ENCODE results near the gene NUTM1. TPM values are rescaled to one million over a fixed set of nuclear protein-coding genes. Genes with fewer than 3 reads are reported as not detected.

The NUTM1 gene
- total RNA-seq, 1 experiment from 2014 or later, result 0.26 TPM

DNA sequence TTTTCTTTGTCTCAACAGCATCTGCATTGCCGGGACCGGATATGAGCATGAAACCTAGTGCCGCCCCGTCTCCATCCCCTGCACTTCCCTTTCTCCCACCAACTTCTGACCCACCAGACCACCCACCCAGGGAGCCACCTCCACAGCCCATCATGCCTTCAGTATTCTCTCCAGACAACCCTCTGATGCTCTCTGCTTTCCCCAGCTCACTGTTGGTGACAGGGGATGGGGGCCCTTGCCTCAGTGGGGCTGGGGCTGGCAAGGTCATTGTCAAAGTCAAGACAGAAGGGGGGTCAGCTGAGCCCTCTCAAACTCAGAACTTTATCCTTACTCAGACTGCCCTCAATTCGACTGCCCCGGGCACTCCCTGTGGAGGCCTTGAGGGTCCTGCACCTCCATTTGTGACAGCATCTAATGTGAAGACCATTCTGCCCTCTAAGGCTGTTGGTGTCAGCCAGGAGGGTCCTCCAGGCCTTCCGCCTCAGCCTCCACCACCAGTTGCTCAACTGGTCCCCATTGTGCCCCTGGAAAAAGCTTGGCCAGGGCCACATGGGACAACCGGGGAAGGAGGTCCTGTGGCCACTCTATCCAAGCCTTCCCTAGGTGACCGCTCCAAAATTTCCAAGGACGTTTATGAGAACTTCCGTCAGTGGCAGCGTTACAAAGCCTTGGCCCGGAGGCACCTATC lies 5.0 kb downstream of the NUTM1 start:
- H4K5ac ChIP-seq (ENCODE audit: insufficient read length, low read depth, low read length), result no peak overlapping the region
- H3K9ac ChIP-seq (ENCODE audit: extremely low read depth, insufficient read length, low read length), result no peak overlapping the region
- H2BK120ac ChIP-seq (ENCODE audit: low read depth, low read length, poor library complexity, severe bottlenecking), result no peak overlapping the region
- no peak overlapping the region for H3K56ac ChIP-seq (ENCODE audit: insufficient read length, low read depth, low read length)
- H2BK12ac ChIP-seq (ENCODE audit: insufficient read length, low read depth, low read length), result no peak overlapping the region
- H2AFZ ChIP-seq (ENCODE audit: low read length), result no peak overlapping the region
- no peak overlapping the region for H2AK5ac ChIP-seq (ENCODE audit: insufficient read length, low read length)
- Mint-ChIP-seq H3K9me3 (no peaks in the 10 kb centered on the region), H3K27me3 (ENCODE audit: low read depth) (peaks cover 2% of the 10 kb centered on the region), H3K4me1 (peaks cover 7% of the 10 kb centered on the region in 2 experiments), H3K4me3 (no peak overlapping the region), H3K36me3 (ENCODE audit: insufficient read depth in 1 of 3, low read depth in 3 of 3) (peaks cover 0 to 5% (median under 1%) of the 10 kb centered on the region in 3 experiments; a peak in 4 of 7 replicates), H3K27ac (peak overlapping the region in 1 of 3 experiments; percentile 93; a peak in 3 of 7 replicates)
- no peaks in the 10 kb centered on the region for H3K23me2 ChIP-seq (ENCODE audit: insufficient read length, low read depth, low read length, poor library complexity, severe bottlenecking)
- no peak overlapping the region for H3K23ac ChIP-seq (ENCODE audit: insufficient read length, low read depth, low read length)
- H3K18ac ChIP-seq (ENCODE audit: insufficient read length, low read depth, low read length), result no peak overlapping the region
- no peak overlapping the region for H4K8ac ChIP-seq (replicated peaks; ENCODE audit: insufficient read length, low read depth, low read length)
- H4K91ac ChIP-seq (ENCODE audit: insufficient read length, low read depth, low read length), result no peak overlapping the region
- H3K4ac ChIP-seq (ENCODE audit: low read depth, low read length), result no peak overlapping the region
- H3K14ac ChIP-seq (ENCODE audit: insufficient read depth, low read length), result no peak overlapping the region
- no peaks in the 10 kb centered on the region for H3K79me2 ChIP-seq (ENCODE audit: insufficient read depth, low read length)
- no peak overlapping the region for H2BK5ac ChIP-seq (ENCODE audit: insufficient read length, low read length)
- no peaks in the 10 kb centered on the region for H4K20me1 ChIP-seq (ENCODE audit: control insufficient read depth, insufficient read depth, insufficient read length)
- H3K79me1 ChIP-seq (ENCODE audit: insufficient read depth, low read depth, low read length, poor library complexity, severe bottlenecking), result no peaks in the 10 kb centered on the region
- H2BK20ac ChIP-seq (ENCODE audit: low read depth, low read length, poor library complexity, severe bottlenecking), result no peak overlapping the region
- no peaks in the 10 kb centered on the region for H3K9me3 ChIP-seq (ENCODE audit: control insufficient read depth, low read depth, low read length)
- no peak for DNase-seq
- H3K27me3 ChIP-seq (ENCODE audit: insufficient read depth, low read length), result no peaks in the 10 kb centered on the region
- H3K4me1 ChIP-seq (ENCODE audit: insufficient read depth, low read length), result no peaks in the 10 kb centered on the region
- H3K27ac ChIP-seq (ENCODE audit: insufficient read length, low read depth, low read length), result no peak overlapping the region
- H3T11ph ChIP-seq (ENCODE audit: low read length), result no peak overlapping the region
- TF ChIP-seq, protein P1, sequence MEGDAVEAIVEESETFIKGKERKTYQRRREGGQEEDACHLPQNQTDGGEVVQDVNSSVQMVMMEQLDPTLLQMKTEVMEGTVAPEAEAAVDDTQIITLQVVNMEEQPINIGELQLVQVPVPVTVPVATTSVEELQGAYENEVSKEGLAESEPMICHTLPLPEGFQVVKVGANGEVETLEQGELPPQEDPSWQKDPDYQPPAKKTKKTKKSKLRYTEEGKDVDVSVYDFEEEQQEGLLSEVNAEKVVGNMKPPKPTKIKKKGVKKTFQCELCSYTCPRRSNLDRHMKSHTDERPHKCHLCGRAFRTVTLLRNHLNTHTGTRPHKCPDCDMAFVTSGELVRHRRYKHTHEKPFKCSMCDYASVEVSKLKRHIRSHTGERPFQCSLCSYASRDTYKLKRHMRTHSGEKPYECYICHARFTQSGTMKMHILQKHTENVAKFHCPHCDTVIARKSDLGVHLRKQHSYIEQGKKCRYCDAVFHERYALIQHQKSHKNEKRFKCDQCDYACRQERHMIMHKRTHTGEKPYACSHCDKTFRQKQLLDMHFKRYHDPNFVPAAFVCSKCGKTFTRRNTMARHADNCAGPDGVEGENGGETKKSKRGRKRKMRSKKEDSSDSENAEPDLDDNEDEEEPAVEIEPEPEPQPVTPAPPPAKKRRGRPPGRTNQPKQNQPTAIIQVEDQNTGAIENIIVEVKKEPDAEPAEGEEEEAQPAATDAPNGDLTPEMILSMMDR (conservative IDR thresholded peaks at IDR 0.05), result no peak
- H2BK15ac ChIP-seq (ENCODE audit: low read depth, low read length), result no peak overlapping the region
- no peak overlapping the region for H3K4me2 ChIP-seq (ENCODE audit: insufficient read depth, insufficient read length, low read length)
- WGBS (ENCODE audit: extremely low coverage, insufficient read length, low lambda C conversion rate), result no CpG with 5 or more reads among the region's 13 CpGs

All from H9 (cell line).